Urothelium cell line (cell line): ENCODE results near the gene EPS8L3.
A peak's percentile ranks its signal among the peaks of the same experiment; 100 is the strongest.

ENCODE experiments used
- DNase-seq: peaks from one replicate; pipeline ENCODE4 v3.0.0; 2011; ENCODE audit warnings: low spot score, mixed read lengths
- FAIRE-seq: peaks from 2 replicates; lab custom pipeline; 2011; peaks lifted over from hg19 to GRCh38; lab: Jason Lieb, UNC

Gene EPS8L3

GRCh38 chr1:109782927-109783326 is 19.2 kb upstream of the EPS8L3 start:
- FAIRE-seq = no peak

GRCh38 chr1:109782514-109782913 is 18.8 kb upstream of the EPS8L3 start:
- FAIRE-seq (no peak), DNase-seq (no peak)

More at GRCh38 chr1:109782927-109783326, 19.2 kb upstream of the EPS8L3 start:
- DNase-seq = no peak

- DNase-seq = no peak
- no peak for FAIRE-seq
These were observed 18.1 kb upstream of the EPS8L3 start for GRCh38 chr1:109781806-109782205.

GRCh38 chr1:109780982-109781381 is 17.3 kb upstream of the EPS8L3 start:
- DNase-seq (no peak), FAIRE-seq (no peak)

GRCh38 chr1:109777980-109778625 is 14.4 kb upstream of the EPS8L3 start:
- DNase-seq = no peak
- FAIRE-seq = no peak

DNA sequence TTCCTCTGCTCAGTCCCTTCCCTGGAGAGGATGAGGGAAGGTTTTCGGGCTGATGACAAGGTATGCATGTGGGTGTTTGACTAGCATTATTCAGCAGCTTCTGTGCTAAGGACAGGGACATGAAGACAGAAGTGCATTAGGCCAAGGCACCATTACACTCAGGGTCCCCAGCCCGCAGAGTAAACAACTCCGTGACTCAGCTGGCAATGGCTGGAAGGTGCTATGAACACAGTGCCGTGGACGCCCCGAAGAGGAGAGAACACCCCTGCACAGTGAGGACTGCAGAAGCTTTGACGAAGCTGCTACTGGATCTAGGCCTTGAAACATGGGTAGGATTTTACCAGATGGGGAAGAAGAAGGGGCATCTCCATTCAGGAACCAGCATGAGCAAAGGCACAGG is 13.7 kb upstream of the EPS8L3 start:
- FAIRE-seq = no peak
- no peak for DNase-seq

- FAIRE-seq (peak; percentile 9), DNase-seq (peak; percentile 86)
These were observed 13.2 kb upstream of the EPS8L3 start for GRCh38 chr1:109776911-109777310.

DNA sequence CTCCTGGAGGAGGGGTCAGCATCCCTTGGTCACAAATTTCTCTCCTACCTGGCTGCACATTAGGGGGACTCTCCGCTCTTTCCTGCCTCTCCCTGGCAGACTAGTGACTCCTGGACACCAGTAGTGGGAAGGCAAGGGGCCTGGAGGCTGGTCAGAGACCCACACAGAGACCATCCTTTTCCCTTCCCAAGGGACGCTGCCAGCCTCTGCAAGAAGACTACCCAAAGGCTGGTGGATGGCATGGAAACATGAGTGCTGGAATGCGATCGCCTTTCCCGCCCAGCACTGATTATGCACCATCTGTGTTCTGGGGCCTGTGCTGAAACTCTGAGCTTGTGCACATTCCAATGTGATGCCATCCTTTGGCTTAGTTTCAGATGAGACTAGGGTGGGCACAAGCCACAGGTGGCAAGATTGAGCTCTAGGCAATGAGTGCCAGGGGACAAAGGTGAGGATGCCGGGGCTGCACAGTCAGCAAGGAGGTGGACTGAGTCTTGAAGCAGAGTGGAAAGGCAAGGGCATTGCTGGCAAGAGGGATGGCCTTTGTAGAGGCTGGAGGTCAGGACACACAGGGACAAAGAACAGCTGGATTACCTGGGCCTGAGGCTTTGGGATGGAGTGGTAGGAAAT is 12.6 kb upstream of the EPS8L3 start:
- DNase-seq (no peak), FAIRE-seq (no peak)

DNA sequence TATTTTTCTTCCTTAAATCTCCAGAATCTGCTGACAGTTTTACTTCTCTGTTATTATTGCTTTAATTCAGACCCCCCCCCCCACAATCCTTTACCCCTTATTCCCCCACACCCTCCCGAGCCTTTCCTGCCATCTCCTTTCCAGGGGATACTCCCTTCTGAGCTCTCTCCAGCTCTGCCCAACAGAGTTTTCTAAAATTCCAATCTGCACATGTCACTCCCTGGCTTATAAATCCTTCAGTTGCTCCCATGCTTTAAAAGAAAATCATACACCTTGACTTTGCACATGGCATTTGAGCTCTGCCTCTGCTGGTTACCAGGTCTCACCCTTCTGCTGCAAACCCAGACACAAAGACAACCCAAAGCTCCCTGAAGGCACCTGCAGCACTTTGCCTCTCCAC is 11.7 kb upstream of the EPS8L3 start:
- DNase-seq (no peak), FAIRE-seq (no peak)

- DNase-seq = no peak
- FAIRE-seq = no peak
These were observed 10.3 kb upstream of the EPS8L3 start for GRCh38 chr1:109773900-109774485.

GRCh38 chr1:109773203-109773899 is 9.6 kb upstream of the EPS8L3 start:
- FAIRE-seq (no peak), DNase-seq (peak; percentile 92)

GRCh38 chr1:109772658-109773202 is 9.0 kb upstream of the EPS8L3 start:
- FAIRE-seq = no peak

GRCh38 chr1:109771712-109772657 is 8.3 kb upstream of the EPS8L3 start:
- FAIRE-seq (no peak), DNase-seq (no peak)

More at GRCh38 chr1:109772658-109773202, 9.0 kb upstream of the EPS8L3 start:
- no peak for DNase-seq

GRCh38 chr1:109770331-109771095 is 6.8 kb upstream of the EPS8L3 start:
- DNase-seq = no peak
- FAIRE-seq = no peak

DNA sequence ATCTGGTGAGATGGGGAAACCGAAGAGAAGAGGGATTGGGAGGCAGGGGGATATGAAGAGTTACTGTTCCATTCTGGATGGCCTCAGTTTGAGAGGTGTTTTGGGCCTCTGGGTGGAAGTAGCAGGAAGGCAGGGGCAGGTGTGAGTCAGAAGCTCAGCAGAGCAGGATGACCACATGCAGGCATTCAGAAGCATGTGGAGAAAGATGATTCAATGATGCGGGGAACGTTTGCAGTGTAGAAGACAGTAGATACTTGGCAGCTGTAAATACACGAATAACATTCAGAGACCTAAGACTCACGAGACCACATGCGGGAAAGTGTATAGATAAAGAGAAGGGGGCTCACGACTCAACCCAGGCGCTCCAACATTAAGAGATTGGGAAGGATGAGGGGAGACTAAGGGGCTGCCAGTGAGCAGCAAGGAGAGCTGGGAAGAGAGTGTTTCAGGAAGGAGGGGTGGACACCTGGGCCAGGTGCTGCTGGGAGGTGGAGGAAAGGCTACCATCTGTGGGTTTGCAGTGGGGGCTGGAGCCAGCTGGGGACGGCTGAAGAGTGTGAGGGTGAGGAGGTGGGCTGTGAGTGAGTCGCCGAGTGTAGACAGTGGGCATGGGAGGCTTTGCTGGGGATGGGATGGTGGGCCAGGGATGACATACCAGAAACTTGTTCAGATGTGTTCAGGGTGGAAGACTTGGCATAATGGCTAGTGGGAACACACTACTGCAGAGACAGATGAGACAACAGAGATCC is 5.8 kb upstream of the EPS8L3 start:
- DNase-seq (peak; percentile 65), FAIRE-seq (no peak)

DNA sequence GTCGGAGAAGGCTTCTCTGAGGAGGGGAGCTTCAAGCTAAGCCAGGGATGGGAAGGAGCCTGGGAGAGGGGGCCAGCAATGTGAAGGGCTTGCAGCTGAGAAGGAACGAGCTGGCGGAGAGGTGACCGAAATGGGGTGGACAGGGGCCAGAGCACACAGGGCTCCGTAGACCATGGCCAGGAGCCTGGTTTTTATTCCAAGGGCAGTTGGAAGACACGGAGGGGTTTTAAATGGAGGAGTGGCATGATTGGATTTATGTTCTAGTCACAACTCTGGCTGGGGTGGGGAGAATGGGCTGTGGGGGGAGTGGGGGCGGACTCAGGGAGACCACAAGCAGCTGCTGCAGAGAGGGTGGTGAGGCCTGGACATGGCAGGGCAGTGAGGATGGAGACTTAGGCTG is 5.1 kb upstream of the EPS8L3 start:
- DNase-seq (no peak), FAIRE-seq (no peak)

- DNase-seq (no peak), FAIRE-seq (no peak)
These were observed 4.6 kb upstream of the EPS8L3 start for GRCh38 chr1:109768335-109768650.

- FAIRE-seq (peak; percentile 79), DNase-seq (no peak)
These were observed 4.1 kb upstream of the EPS8L3 start for GRCh38 chr1:109767637-109768334.
